MV-4-11 (cell line): Measurements from ENCODE around the gene ASPM.

ENCODE experiments used
- DNase-seq: peaks from one replicate; lab custom pipeline; 2025; lab: John Stamatoyannopoulos, UW

The ASPM gene

GRCh38 chr1:197146101-197147095, at the start of gene ASPM:
Gene ASPM, minus strand, starts transcription at chr1:197146669. Its CDS starts 232 bp downstream, at chr1:197146437.
- DNase-seq: peak; percentile 91

GRCh38 chr1:197195100-197195499, 48.6 kb upstream of the ASPM start:
- no peak for DNase-seq

GRCh38 chr1:197184190-197184589, 37.7 kb upstream of the ASPM start:
- no peak for DNase-seq

GRCh38 chr1:197183195-197183748, 36.8 kb upstream of the ASPM start:
- DNase-seq: no peak

GRCh38 chr1:197182716-197183115, 36.2 kb upstream of the ASPM start:
- no peak for DNase-seq

GRCh38 chr1:197181982-197182381, 35.5 kb upstream of the ASPM start:
- DNase-seq: no peak

GRCh38 chr1:197180252-197180878, 33.9 kb upstream of the ASPM start:
- DNase-seq: peak; percentile 19

- DNase-seq: no peak
These were observed 32.5 kb upstream of the ASPM start for GRCh38 chr1:197178998-197179397.

- no peak for DNase-seq
These were observed 28.3 kb upstream of the ASPM start for GRCh38 chr1:197174818-197175217.

GRCh38 chr1:197173571-197174507, 27.4 kb upstream of the ASPM start:
- DNase-seq: no peak

- no peak for DNase-seq
These were observed 25.1 kb upstream of the ASPM start for GRCh38 chr1:197171531-197171930.

GRCh38 chr1:197170538-197170937, 24.1 kb upstream of the ASPM start:
- DNase-seq: no peak

GRCh38 chr1:197159461-197159860, 13.0 kb upstream of the ASPM start:
- no peak for DNase-seq

- no peak for DNase-seq
These were observed 10.2 kb upstream of the ASPM start for GRCh38 chr1:197156692-197157091.

- no peak for DNase-seq
These were observed 6.2 kb upstream of the ASPM start for GRCh38 chr1:197152662-197153061.

- no peak for DNase-seq
These were observed 4.7 kb upstream of the ASPM start for GRCh38 chr1:197151185-197151584.

GRCh38 chr1:197150336-197151005, 4.0 kb upstream of the ASPM start:
- no peak for DNase-seq

- no peak for DNase-seq
These were observed 2.9 kb upstream of the ASPM start for GRCh38 chr1:197149340-197149739.

GRCh38 chr1:197145446-197146024, 934 bp downstream of the ASPM start:
- DNase-seq: no peak

GRCh38 chr1:197144570-197145325, 1.7 kb downstream of the ASPM start:
- DNase-seq: no peak
